ENCODE results near the gene SLC11A1.

SLC11A1 gene

DNA sequence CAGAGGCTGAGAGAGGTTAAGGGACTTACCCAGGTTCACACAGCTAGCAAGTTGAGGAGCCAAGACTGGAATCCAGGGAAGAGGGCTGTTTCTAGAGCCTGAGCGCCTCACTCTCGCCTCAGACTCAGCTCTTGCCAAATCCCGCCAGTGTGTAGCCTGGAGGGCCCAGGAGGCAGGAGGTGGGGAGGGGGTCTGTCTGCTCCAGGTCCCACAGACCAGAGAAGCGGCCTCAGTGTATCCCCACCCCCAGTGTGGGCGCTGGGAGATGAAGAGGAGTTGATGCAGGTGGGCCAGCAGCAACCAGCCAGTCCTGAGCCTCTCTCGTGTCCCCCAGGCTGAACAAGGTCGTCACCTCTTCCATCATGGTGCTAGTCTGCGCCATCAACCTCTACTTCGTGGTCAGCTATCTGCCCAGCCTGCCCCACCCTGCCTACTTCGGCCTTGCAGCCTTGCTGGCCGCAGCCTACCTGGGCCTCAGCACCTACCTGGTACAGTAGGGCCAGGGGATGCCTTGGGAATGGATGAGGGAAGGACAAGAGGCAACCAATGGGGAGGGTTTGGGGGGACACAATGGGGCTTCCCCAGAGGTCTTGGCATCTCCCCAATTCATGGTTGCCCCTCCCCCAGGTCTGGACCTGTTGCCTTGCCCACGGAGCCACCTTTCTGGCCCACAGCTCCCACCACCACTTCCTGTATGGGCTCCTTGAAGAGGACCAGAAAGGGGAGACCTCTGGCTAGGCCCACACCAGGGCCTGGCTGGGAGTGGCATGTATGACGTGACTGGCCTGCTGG, 12.4 kb downstream of the SLC11A1 start:
- no peak for DNase-seq

DNA sequence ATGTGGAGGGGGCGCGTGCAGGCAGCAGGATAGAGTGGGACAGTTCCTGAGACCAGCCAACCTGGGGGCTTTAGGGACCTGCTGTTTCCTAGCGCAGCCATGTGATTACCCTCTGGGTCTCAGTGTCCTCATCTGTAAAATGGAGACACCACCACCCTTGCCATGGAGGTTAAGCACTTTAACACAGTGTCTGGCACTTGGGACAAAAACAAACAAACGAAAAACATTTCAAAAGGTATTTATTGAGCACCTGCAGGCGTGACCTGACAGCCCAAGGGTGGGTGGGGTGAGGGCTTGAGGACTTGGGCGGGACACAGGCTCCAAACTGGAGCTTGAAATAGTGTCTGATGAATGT, 13.0 kb downstream of the SLC11A1 start:
- DNase-seq = no peak

DNA sequence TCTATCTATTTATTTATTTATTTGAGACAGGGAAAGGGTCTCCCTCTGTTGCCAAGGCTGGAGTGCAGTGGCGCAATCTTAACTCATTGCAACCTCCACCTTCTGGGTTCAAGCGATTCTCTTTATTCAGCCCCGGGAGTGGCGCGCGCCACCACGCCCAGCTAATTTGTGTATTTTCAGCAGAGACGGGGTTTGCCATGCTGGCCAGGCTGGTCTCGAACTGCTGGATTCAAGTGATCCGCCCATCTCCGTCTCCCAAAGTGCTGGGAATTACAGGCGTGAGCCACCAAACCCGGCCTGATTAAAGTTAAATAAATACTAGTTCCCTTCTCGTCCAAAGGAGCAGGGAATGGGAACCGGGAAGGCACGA, 13.4 kb downstream of the SLC11A1 start:
- DNase-seq = no peak

DNA sequence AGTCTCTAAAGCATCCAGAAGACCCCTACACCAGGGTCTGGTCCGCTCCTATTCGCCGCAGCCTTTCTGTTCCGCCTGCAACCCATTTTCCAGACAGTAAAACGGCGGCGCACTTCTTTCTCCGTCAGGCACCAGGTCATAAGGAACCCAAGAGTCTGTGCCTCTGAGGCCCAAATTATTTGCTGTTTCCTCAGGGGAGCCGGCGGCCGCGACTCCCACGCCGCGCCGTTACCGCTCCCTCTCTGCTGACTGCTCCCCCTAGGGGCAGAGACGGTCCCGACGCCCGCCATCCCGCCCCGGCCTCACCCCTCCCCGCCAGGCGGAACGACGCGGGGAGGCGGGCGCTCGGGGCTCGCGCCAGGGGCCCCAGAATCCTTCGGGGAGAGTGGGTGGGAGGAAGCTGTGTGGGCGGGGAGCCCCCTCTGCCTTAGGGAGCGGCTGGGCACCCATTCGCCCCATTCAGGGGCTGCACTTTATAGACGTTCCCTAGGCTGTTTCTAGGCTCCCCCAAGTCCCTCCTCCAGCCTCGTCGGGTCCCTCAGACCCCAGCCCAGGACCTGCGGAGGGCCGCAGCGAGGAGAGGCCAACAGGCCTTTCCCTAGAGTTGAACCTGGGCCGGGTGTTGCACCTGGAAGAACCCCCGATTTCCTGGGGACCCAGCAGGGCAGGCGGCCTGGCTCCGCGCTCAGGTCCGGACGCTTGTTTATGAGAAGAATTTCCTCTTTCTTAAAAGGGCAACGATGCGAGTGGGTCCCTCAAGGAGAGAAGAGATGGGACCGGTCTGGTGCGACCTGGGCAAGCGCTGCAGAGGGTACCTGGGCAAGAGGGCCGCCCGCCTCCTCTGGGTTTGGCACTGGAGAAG, 14.0 kb downstream of the SLC11A1 start:
- DNase-seq = peak; percentile 77

DNA sequence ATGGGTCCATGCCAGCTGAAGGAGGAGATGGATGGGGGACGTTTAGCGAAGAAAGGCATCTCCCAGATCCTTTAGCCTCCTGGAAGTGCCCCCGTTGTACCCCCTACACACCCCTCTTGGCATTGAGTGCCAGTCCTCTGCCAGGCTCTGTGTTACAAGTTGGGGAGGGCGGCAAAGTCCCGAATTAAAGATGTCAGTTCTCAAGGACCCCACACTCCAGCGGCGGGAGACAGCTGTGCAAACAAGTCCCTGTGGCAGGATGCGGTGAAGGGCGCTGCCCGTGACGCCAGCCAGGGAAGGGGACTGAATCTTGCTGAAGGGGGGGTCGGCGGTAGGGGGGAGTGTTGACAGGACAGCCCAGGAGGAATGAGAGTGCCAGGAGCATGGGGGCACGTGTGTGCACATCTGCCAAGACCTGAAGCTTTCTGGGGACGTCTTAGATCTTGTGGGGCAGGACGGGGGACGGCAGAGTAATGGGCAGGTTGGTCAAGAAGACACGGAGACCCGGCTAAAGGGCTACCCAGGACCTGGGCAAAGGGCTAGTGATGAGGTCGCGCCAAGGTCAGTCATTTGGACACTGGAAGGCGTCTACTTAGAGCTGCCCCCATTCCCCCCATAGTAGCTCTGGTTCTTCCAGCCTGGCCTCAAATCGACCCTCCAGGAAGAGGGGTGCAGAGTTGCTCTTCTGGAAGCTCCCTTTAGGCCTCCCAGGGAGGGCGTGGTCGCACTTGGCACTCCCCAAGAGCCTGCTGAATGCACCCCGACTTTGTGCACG, 14.8 kb downstream of the SLC11A1 start:
- no peak for DNase-seq

DNA sequence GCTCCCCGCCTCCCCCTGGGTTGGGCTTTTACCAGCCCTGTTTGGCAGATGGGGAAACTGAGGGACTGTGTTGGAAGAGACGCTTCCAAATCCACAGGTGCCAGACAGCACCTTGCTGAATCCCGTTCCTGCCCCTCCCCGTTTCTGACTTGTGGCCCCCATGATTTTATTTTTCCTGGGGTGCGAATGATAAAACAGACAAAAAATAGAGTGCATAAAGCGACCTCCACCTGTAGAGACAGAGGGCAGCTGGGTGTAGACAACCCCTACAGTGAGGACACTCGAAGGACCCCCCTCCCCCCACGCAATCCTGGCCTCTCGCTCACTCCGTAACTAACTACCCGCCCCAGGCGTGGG, 15.4 kb downstream of the SLC11A1 start:
- no peak for DNase-seq

DNA sequence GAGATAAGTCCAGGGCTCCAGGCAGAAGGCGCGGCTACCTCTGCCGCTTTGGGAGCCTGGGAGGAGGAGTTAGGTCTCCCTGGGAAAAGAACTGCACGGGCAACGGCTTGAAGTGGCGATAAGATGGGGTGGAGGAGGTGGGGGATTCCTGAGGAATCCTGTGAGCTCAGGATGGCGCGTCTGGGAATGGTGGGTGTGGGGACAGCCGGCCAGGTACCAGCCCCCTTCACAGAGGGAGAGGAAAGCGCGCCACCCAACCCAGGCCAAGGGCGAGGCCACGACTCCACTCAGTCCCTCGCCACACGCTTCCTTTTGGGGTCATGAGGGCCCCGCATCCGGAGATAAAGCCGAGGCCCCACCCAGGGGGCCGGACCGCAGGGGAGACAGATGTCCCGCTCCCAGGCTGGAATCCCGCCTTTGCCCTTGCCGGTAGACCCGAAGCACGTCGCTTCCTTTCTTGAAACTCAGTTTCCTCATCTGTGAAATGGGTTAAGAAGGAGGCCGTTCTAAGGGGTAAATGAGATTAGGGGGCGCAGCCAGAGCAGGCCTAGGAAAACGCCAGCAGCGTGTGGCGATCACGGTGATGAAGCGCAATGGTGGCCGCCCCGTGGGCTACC, 15.9 kb downstream of the SLC11A1 start:
- DNase-seq = no peak

DNA sequence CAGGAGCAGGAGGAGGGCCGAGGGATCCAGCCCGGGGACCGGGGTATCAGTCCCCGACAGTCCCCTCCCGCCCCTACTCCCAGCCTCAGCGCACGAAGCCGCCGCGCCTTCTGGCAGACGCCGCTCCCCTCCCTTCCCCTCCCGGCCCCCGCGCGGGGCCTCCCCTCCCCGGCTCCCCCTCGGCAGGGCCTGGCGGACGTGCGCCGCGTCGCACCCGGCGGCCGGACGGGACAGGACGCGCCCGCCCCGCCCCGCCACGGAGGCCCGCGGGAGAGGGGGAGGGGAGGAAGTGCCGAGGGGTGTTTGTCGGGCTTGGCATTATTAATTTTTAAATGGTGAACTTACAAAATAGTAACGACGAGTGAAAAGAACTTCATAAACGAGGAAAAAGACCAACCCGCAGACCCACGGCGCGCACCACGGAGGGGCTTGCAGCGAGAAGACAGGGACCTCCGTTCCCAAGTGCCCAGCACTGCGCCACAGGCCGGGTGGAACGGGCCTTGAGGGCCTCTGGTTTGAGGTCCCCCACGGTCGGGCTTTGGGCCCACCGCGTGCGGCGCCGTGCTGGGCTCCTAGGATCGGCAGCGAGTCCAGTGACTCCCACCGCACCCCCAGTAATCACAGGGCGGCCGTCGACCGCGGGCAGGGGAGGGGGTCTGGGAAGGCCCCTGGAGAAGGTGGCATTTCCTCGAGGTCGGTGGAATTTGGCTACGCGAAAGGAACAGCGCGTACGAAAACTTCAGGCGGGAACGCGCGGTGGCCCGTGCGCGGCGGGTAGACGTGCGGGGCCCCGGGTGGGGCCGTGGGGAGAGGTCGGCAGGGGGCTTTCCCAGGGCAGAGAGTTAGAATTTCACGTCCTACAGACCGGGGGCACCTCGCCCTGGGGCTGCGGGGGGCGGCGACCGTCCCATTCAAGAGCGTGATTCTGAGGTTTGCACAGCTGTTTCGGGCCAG, 16.6 kb downstream of the SLC11A1 start:
- no peak for DNase-seq

DNA sequence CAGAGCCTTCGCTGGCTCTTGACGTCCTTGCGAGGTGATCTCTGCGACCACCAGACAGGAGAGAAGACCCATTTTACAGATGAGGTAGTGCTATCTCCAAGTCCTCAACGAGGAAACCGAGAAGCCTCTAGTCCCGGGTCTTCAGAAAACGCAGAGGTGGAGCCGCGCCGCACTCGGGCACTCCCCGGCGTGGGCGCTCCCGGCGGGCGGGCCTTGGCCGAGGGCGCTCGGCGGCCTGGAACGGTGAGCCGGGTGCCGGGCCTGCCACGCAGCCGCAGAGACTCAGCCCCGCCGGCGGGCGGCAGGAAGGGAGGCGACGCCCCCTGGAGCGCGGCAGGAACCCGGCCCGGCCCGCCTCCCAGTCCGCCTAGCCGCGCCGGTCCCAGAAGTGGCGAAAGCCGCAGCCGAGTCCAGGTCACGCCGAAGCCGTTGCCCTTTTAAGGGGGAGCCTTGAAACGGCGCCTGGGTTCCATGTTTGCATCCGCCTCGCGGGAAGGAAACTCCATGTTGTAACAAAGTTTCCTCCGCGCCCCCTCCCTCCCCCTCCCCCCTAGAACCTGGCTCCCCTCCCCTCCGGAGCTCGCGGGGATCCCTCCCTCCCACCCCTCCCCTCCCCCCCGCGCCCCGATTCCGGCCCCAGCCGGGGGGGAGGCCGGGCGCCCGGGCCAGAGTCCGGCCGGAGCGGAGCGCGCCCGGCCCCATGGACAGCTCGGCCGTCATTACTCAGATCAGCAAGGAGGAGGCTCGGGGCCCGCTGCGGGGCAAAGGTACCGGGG, 17.5 kb downstream of the SLC11A1 start, which contains the start of gene CTDSP1:
CTDSP1 (plus strand) TSS at position 478 of the 776 bp plus-strand sequence; CDS start at position 701, 223 bp downstream.
- DNase-seq = peak; percentile 78

DNA sequence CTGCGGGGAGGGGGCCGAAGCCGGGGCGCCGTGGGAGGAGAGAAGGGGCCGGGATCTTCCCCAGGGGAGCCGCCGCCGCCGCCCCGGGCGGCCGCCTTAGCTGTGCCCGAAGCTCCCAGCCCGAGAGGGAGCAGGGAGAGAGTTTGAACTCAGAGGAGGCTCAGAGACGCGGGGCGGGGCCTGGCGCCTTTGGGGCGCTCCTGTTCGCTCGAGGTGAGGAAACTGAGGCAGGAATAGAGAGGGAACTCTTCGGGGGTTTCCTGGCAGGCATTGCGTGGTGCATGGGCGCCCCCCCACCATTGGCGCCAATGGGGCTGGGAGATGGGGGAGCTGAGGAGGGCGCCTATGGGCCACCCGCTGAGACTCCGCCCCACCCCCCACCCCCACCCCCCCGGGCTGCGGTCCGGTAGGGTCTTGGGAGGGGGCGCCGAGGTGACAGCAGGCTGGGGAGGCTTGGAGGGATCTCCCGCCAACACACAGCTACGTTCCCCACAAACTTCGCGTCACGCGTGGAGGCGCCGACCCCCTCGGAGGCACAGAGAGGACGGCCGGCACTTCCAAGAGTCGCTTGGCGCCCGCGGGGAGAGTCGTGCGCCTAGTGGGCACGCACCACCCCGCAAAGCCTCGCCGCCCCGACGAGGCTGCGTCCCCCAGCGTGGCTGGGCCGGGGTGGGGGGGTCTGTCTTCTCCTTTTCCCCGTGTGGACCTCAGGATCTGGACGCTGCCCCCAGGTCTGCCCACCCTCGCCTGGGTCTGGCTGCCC, 18.3 kb downstream of the SLC11A1 start:
- DNase-seq = no peak

DNA sequence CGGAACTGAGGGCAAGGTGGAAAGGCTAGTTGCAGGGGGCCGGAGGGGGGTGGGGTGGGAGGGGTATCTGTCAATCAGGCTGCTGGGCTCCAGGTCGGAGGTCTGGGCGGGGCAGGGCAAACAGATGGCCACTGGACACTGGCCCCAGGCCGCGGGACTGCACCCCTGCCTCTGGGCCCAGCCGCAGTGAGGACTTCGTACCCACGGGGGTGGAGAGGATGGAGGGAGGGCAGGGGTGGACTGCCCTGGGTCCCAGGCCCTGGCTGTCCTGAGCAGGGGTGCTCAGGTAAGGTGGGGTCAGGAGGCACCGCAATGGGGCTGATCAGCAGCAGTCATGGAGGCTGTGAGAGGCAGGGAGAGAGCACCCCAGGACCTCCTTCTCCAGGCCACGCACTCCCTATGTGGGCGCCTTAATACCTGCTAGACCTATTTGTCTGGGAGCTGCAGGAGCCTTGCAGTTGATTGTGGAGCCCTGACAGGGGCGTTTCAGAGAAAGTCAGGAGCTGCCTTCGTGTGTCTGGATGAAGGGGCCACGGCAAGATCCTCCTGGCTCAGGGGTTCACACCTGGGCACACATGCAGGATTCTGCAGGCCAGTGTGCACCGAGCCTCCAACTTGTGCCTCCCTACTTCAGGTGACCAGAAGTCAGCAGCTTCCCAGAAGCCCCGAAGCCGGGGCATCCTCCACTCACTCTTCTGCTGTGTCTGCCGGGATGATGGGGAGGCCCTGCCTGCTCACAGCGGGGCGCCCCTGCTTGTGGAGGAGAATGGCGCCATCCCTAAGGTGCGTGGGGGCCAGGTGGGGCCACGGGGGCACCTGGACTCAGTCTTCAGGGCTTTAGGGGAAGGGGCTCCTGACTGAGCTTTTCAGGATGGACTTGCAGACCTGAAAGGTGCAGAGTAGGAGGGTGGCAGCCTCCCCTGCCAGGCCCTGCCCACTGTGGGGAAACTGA, 19.1 kb downstream of the SLC11A1 start:
- no peak for DNase-seq

DNA sequence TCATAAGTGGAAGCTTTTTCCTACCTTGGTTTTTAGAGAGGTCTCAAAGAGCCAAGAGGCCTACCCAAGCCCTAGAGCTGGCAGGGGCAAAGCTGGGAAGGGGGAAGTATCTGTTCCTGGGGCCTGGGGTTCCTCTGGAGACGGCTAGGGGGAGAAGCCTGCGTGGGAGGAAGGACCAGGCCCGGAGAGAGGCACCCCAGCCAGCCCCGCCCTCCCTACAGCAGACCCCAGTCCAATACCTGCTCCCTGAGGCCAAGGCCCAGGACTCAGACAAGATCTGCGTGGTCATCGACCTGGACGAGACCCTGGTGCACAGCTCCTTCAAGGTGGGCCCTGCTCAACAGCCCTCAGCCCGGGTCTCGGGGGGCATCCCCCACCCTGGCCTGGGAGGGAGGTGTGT, 19.8 kb downstream of the SLC11A1 start:
- no peak for DNase-seq

DNA sequence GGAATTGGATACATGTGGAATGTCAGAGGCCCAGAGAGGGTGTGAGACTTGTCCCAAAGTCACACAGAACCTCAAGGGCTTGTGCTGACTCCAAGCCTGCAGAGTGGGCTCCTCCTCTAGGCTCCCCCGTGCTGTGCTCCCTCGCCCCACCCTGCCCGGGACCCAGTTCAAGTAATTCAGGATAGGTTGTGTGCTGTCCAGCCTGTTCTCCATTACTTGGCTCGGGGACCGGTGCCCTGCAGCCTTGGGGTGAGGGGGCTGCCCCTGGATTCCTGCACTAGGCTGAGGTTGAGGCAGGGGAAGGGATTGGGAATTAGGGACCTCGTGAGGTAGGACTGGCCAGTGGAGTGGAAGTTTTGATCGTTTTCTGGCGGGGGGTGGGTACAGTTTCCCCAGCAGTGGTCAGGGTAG, 20.4 kb downstream of the SLC11A1 start:
- DNase-seq = no peak

DNA sequence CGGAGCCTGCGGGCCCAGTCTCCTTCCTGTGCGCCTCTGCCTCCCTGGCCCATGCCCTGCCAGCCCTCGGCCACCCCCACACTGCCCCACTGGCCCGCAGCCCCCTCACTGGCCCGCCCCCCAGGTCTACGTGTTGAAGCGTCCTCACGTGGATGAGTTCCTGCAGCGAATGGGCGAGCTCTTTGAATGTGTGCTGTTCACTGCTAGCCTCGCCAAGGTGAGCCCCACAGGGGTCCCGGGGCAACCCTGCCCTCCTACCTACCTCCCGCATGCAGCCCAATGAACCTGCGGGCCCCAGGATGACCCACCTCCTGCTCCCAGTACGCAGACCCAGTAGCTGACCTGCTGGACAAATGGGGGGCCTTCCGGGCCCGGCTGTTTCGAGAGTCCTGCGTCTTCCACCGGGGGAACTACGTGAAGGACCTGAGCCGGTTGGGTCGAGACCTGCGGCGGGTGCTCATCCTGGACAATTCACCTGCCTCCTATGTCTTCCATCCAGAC, 20.9 kb downstream of the SLC11A1 start:
- no peak for DNase-seq

DNA sequence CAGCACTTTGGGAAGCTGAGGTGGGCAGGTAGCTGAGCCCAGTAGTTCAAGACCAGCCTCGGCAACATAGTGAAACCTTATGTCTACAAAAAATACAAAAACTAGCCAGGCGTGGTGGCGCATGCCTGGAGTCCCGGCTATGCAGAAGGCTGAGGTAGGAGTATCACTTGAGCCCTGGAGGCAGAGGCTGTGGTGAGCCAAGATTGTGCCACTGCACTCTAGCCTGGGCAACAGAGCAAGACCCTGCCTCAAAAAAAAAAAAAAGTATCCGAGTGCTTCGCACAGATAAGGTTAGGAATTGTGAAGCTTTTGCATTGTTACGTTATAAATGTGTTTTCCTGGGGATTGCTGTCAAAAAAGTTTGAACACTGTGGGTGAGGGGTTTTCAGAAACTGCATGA, 21.7 kb downstream of the SLC11A1 start:
- no peak for DNase-seq

DNA sequence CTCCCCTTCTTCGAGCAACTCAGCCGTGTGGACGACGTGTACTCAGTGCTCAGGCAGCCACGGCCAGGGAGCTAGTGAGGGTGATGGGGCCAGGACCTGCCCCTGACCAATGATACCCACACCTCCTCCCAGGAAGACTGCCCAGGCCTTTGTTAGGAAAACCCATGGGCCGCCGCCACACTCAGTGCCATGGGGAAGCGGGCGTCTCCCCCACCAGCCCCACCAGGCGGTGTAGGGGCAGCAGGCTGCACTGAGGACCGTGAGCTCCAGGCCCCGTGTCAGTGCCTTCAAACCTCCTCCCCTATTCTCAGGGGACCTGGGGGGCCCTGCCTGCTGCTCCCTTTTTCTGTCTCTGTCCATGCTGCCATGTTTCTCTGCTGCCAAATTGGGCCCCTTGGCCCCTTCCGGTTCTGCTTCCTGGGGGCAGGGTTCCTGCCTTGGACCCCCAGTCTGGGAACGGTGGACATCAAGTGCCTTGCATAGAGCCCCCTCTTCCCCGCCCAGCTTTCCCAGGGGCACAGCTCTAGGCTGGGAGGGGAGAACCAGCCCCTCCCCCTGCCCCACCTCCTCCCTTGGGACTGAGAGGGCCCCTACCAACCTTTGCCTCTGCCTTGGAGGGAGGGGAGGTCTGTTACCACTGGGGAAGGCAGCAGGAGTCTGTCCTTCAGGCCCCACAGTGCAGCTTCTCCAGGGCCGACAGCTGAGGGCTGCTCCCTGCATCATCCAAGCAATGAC, 22.4 kb downstream of the SLC11A1 start:
- no peak for DNase-seq

DNA sequence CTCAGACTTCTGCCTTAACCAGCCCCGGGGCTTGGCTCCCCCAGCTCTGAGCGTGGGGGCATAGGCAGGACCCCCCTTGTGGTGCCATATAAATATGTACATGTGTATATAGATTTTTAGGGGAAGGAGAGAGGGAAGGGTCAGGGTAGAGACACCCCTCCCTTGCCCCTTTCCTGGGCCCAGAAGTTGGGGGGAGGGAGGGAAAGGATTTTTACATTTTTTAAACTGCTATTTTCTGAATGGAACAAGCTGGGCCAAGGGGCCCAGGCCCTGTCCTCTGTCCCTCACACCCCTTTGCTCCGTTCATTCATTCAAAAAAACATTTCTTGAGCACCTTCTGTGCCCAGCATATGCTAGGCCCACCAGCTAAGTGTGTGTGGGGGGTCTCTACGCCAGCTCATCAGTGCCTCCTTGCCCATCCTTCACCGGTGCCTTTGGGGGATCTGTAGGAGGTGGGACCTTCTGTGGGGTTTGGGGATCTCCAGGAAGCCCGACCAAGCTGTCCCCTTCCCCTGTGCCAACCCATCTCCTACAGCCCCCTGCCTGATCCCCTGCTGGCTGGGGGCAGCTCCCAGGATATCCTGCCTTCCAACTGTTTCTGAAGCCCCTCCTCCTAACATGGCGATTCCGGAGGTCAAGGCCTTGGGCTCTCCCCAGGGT, 23.1 kb downstream of the SLC11A1 start:
- DNase-seq = no peak

Data from GOT3 (cell line).